GM13977 (cell line): ENCODE data around the gene CD248.
"Not testable (repeated sequence)": the region's sequence is repeated elsewhere in the genome, so short reads cannot be mapped to it uniquely, and the experiment has no call there.

ENCODE experiments used
- DNase-seq: peaks from one replicate; pipeline ENCODE4 v3.0.0; 2012; ENCODE audit warnings: low spot score
- in situ Hi-C: fragments of 300-500 bp; cut with MboI; formaldehyde crosslinking; loops from one replicate; pipeline ENCODE4 v1.12.0; 2022; ENCODE audit warnings: low sequenced_read_pairs, low pct_unique_long_range_greater_than_20kb, mixed read lengths, inconsistent platforms; ENCODE audit not compliant: unreplicated experiment
- TF ChIP-seq, protein P1 (sequence below): IDR thresholded peaks from 2 replicates; pipeline ENCODE4 v1.5.1; 2012; ENCODE audit warnings: mild to moderate bottlenecking, control low read depth; ENCODE audit not compliant: insufficient read depth; ENCODE audit errors: extremely low read depth, missing control alignments

Gene CD248

DNA sequence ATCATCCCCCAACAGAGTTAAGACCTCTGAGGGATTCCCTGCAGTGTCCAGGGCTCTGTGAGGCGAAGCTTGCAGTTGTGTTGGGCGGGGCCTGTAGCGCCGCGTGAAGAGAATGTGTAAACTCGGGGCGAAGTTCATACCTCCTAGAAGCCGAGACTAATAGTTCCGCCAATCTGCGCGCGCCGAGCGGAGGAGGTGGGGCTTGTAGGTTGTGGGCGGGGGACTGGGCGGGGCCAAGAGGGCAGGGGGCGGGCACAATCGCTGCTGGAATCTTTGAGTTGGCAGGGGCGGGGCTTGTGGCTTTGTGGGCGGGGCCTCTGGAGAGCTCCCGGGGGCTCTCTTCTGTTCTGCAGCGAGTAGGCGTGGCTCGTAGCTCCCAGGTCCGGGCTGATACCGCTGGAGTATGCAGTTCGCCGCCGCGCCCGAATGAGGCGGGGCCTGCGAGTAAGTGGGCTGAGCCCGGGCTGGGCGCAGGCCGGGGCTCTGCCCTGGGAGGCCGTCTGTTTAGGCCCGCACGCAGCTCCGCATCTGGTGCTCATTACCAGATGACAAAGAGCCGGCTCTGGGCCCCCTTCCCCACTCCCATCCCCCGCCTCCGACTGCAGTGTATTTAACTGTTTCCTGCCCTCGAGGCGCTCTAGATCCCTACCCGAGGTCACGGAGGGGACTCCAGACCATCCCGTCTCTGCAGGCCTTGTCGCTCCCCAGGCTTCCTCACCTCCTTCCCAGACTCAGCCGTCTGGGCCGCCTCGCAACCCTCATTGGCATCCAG, 4.1 kb downstream of the CD248 start:
- in situ Hi-C loops = no loop called here
- DNase-seq = peak; percentile 99

GRCh38 chr11:66311965-66312548, 4.8 kb downstream of the CD248 start:
- TF ChIP-seq, protein P1, sequence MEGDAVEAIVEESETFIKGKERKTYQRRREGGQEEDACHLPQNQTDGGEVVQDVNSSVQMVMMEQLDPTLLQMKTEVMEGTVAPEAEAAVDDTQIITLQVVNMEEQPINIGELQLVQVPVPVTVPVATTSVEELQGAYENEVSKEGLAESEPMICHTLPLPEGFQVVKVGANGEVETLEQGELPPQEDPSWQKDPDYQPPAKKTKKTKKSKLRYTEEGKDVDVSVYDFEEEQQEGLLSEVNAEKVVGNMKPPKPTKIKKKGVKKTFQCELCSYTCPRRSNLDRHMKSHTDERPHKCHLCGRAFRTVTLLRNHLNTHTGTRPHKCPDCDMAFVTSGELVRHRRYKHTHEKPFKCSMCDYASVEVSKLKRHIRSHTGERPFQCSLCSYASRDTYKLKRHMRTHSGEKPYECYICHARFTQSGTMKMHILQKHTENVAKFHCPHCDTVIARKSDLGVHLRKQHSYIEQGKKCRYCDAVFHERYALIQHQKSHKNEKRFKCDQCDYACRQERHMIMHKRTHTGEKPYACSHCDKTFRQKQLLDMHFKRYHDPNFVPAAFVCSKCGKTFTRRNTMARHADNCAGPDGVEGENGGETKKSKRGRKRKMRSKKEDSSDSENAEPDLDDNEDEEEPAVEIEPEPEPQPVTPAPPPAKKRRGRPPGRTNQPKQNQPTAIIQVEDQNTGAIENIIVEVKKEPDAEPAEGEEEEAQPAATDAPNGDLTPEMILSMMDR = peak; percentile 19
- in situ Hi-C loops = no loop called here

More for the DNA sequence above, 4.1 kb downstream of the CD248 start:
- TF ChIP-seq, protein P1 = no peak

DNA sequence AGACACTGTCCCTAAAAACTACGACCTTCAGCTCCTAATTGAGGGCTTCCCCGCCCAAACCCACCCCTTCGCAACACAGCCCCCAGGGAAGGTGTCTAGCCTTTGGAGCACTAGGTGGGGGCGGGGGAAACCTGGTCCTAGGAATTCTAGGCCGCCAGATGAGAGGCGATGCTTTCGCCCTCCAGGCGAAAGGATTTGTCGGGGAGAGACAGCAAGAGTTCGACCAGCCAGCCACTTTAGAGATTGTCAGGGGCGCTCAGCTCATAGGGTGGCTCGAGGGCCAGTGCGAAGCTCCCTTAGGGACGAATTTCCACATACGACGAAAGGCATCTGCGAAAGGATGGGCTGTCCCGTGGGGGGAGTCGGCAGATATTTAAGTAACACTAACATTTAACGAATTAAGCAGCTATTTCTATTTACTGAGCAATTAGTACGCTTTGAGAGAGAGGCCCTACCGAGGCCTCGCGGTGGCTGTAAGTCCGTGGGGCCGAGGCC, 5.3 kb downstream of the CD248 start:
- TF ChIP-seq, protein P1 = peak; percentile 96
- in situ Hi-C loops = no loop called here
- DNase-seq = no peak

More at GRCh38 chr11:66311965-66312548, 4.8 kb downstream of the CD248 start:
- peak; percentile 86 for DNase-seq

- DNase-seq, in situ Hi-C loops: not testable (repeated sequence)
Observed at GRCh38 chr11:66310803-66311440, 5.9 kb downstream of the CD248 start.

- no peak for DNase-seq
- TF ChIP-seq, protein P1 = no peak
- in situ Hi-C loops = no loop called here
Observed at GRCh38 chr11:66310324-66310723, 6.5 kb downstream of the CD248 start.

DNA sequence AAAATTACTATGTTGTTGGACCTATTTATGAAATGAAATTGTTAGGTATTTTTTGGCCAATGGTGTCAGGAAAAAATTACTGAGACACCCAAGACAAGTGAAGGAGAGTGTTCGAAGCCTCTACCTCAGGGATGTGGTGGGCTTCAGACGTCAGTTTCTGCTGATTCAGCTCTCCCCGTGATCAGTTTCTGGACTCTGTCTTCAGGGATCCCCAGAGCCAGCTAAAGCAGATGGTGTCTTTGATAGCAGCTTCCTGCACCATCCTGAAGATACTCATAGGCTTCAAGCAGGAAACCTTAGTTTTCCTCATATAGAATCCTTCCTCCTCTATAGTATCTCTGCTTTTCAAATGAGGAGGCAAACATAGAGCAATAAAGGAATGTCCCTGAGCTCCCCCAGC, 7.4 kb downstream of the CD248 start:
- DNase-seq = no peak
- TF ChIP-seq, protein P1 = no peak
- in situ Hi-C loops = no loop called here

- in situ Hi-C loops = no loop called here
- TF ChIP-seq, protein P1 = no peak
- DNase-seq = no peak
Observed at GRCh38 chr11:66302656-66303055, 14.2 kb downstream of the CD248 start.
